Motor neuron (in vitro differentiated cells): Measurements from ENCODE around the gene SPDYE1. TPM values are rescaled to one million over a fixed set of nuclear protein-coding genes. Genes with fewer than 3 reads are reported as not detected.
A peak's percentile ranks its signal among the peaks of the same experiment; 100 is the strongest.
"Not testable (repeated sequence)": the region's sequence is repeated elsewhere in the genome, so short reads cannot be mapped to it uniquely, and the experiment has no call there.

Experiments used
- ATAC-seq, 8 experiments: fragments of 200-7000 bp; cut with Tn5 transposase; replicated peaks in 6 of 8; 2 replicates each; pipeline ENCODE4 v1.8.0; 2021; ENCODE audit warnings: mild to moderate bottlenecking in 8 of 8, moderate library complexity in 8 of 8
- H3K27ac ChIP-seq, 2 donors: fragments of 250-450 bp; sonication (Bioruptor Pico); 2 replicates each; pipeline ENCODE4 v1.9.0; 2021; ENCODE audit warnings: antibody characterized with exemption in 2 of 2, mild to moderate bottlenecking in 2 of 2, moderate library complexity in 1 of 2
- H3K4me1 ChIP-seq, 2 donors: fragments of 250-450 bp; sonication (Bioruptor Pico); replicated peaks in 1 of 2; 2 replicates each; pipeline ENCODE4 v1.6.1; 2021; ENCODE audit warnings: antibody characterized with exemption in 2 of 2, mild to moderate bottlenecking in 2 of 2, moderate library complexity in 1 of 2
- H3K4me3 ChIP-seq, 5 donors: fragments of 250-450 bp; sonication (Bioruptor Pico); 2 replicates each; pipeline ENCODE4 v1.9.0; 2021; ENCODE audit warnings: antibody characterized with exemption in 5 of 5, mild to moderate bottlenecking in 5 of 5, moderate library complexity in 4 of 5
- WGBS, 10 experiments: fragments of 450-650 bp; shearing (Covaris generic); methylation state at CpG; one replicate each; pipeline ENCODE4 v1.0.0; 2022; 5-methylcytosine and 5-hydroxymethylcytosine counted together
- in situ Hi-C, 9 experiments: fragments of 400-800 bp; cut with MboI; loops; one replicate each; pipeline ENCODE4 v1.15.0; 2021; ENCODE audit warnings: low sequenced_read_pairs in 9 of 9, low pct_unique_long_range_greater_than_20kb in 2 of 9; ENCODE audit not compliant: unreplicated experiment in 9 of 9
- total RNA-seq, 8 experiments: library from RNA; unstranded; fragments of 300-600 nt; gene quantifications; 2 replicates each; pipeline versions ENCODE4 v1.2.3 to v1.2.4, GENCODE V29; 2022

Gene SPDYE1
- total RNA-seq, 8 experiments from 2014 or later, result 0.22 to 2.5 (median 0.44) TPM

- Histone ChIP-seq H3K4me3 (peak overlapping the region; percentile 26 to 38 (median 35)), H3K27ac (peak overlapping the region in 1 of 2 donors; percentile 75)
- H3K4me1 ChIP-seq, result not testable (repeated sequence)
- WGBS, 10 experiments, result no CpG with 5 or more reads among the region's 40 CpGs
- ATAC-seq, result peak in 2 of 8 experiments; percentile 0
- in situ Hi-C loops, result loop anchor here in 1 of 9 experiments (25.0 kb wide), 1 partner anchor 172 kb away; the partner anchor contains the start of gene YKT6
Measured at GRCh38 chr7:44039800-44040492, 42.2 kb downstream of the SPDYE1 start.

- Histone ChIP-seq H3K4me3 (peak overlapping the region; percentile 28 to 38 (median 35)), H3K27ac (peak overlapping the region; percentile 47 to 75)
- not testable (repeated sequence) for H3K4me1 ChIP-seq
- in situ Hi-C loops, result loop anchor here in 1 of 9 experiments (25.0 kb wide), 1 partner anchor 172 kb away; the partner anchor contains the start of gene YKT6
- ATAC-seq, result peak in 6 of 8 experiments; percentile 1 to 36 (median 26)
- no CpG with 5 or more reads among the region's 46 CpGs for WGBS, 10 experiments
Measured at GRCh38 chr7:44040493-44040891, 42.8 kb downstream of the SPDYE1 start.

- in situ Hi-C loops, result loop anchor here in 1 of 9 experiments (25.0 kb wide), 1 partner anchor 170 kb away; the partner anchor contains the start of gene YKT6
- Histone ChIP-seq H3K4me1 (peaks cover 9 to 15% of the 10 kb centered on the region in 2 donors), H3K27ac (no peak overlapping the region), H3K4me3 (no peak overlapping the region)
- no peak for ATAC-seq
- WGBS, 10 experiments, result 50 to 92% (median 73%) methylated on average over 2 of the region's 2 CpGs; no CpG with 5 or more reads in 6 of the 10 experiments
Measured at GRCh38 chr7:44042221-44042620, 44.5 kb downstream of the SPDYE1 start.

- Histone ChIP-seq H3K4me1 (peaks cover 9 to 15% of the 10 kb centered on the region in 2 donors), H3K4me3 (peak overlapping the region; percentile 82 to 97 (median 90)), H3K27ac (peak overlapping the region; percentile 86 to 91)
- ATAC-seq, result no peak
- in situ Hi-C loops, result loop anchor here in 1 of 9 experiments (25.0 kb wide), 1 partner anchor 168 kb away; the partner anchor contains the start of gene YKT6
- WGBS, 10 experiments, result 0 to 100% (median 24%) methylated on average over 1 to 4 of the region's 8 CpGs; no CpG with 5 or more reads in 1 of the 10 experiments
Measured at GRCh38 chr7:44043902-44044301, 46.2 kb downstream of the SPDYE1 start.

- H3K4me1 ChIP-seq, result peaks cover 9 to 15% of the 10 kb centered on the region in 2 donors
- in situ Hi-C loops, result loop anchor here in 1 of 9 experiments (25.0 kb wide), 1 partner anchor 168 kb away; the partner anchor contains the start of gene YKT6
- peak within 1 kb of the TSS; percentile 82 to 97 (median 90) for H3K4me3 ChIP-seq
- peak within 1 kb of the TSS; percentile 86 to 91 for H3K27ac ChIP-seq
- 0 to 7% (median 0%) methylated on average over 1 to 24 of the region's 74 CpGs; no CpG with 5 or more reads in 2 of the 10 experiments for WGBS, 10 experiments
- peak; percentile 72 to 94 (median 88) for ATAC-seq
Measured at GRCh38 chr7:44044315-44045225, 46.9 kb downstream of the SPDYE1 start, which contains the start of gene DBNL. Gene DBNL (plus strand): TSS chr7:44044702. CDS start chr7:44044738, 36 bp downstream.

GRCh38 chr7:44045226-44046014, 47.7 kb downstream of the SPDYE1 start:
- 0 to 100% (median 19%) methylated on average over 1 to 14 of the region's 15 CpGs; no CpG with 5 or more reads in 2 of the 10 experiments for WGBS, 10 experiments
- in situ Hi-C loops, result loop anchor here in 1 of 9 experiments (25.0 kb wide), 1 partner anchor 167 kb away; the partner anchor contains the start of gene YKT6
- peak in 1 of 8 experiments; percentile 1 for ATAC-seq
- Histone ChIP-seq H3K27ac (peak overlapping the region; percentile 86 to 91), H3K4me1 (peaks cover 9 to 15% of the 10 kb centered on the region in 2 donors), H3K4me3 (peak overlapping the region; percentile 82 to 97 (median 90))

GRCh38 chr7:44046321-44047061, 48.8 kb downstream of the SPDYE1 start:
- 64 to 100% (median 93%) methylated on average over 1 to 6 of the region's 8 CpGs; no CpG with 5 or more reads in 1 of the 10 experiments for WGBS, 10 experiments
- H3K27ac ChIP-seq, result no peak overlapping the region
- peaks cover 5 to 12% of the 10 kb centered on the region in 2 donors for H3K4me1 ChIP-seq
- peak overlapping the region in 1 of 5 donors; percentile 92 for H3K4me3 ChIP-seq
- in situ Hi-C loops, result loop anchor here in 1 of 9 experiments (25.0 kb wide), 1 partner anchor 166 kb away; the partner anchor contains the start of gene YKT6
- no peak for ATAC-seq

GRCh38 chr7:44048031-44048795, 50.5 kb downstream of the SPDYE1 start:
- in situ Hi-C loops, result loop anchor here in 1 of 9 experiments (25.0 kb wide), 1 partner anchor 164 kb away; the partner anchor contains the start of gene YKT6
- no peak for ATAC-seq
- WGBS, 10 experiments, result 40 to 100% (median 90%) methylated on average over 1 to 6 of the region's 7 CpGs; no CpG with 5 or more reads in 2 of the 10 experiments
- Histone ChIP-seq H3K4me1 (peaks cover 5 to 12% of the 10 kb centered on the region in 2 donors), H3K4me3 (no peak overlapping the region), H3K27ac (no peak overlapping the region)

- no peak for ATAC-seq
- 43 to 100% (median 95%) methylated on average over 1 to 9 of the region's 14 CpGs; no CpG with 5 or more reads in 3 of the 10 experiments for WGBS, 10 experiments
- Histone ChIP-seq H3K4me1 (peaks cover 5 to 8% of the 10 kb centered on the region in 2 donors), H3K27ac (no peak overlapping the region), H3K4me3 (no peak overlapping the region)
- in situ Hi-C loops, result no loop called here
Measured at GRCh38 chr7:44050121-44050914, 52.6 kb downstream of the SPDYE1 start.

GRCh38 chr7:44050915-44051560, 53.3 kb downstream of the SPDYE1 start:
- Histone ChIP-seq H3K27ac (no peak overlapping the region), H3K4me3 (no peak overlapping the region), H3K4me1 (peaks cover 0 to under 1% of the 10 kb centered on the region in 2 donors)
- no peak for ATAC-seq
- in situ Hi-C loops, result no loop called here
- WGBS, 10 experiments, result 74 to 100% (median 90%) methylated on average over 2 to 6 of the region's 8 CpGs; no CpG with 5 or more reads in 3 of the 10 experiments
